Measurements from ENCODE around the gene NUP214.

DNA sequence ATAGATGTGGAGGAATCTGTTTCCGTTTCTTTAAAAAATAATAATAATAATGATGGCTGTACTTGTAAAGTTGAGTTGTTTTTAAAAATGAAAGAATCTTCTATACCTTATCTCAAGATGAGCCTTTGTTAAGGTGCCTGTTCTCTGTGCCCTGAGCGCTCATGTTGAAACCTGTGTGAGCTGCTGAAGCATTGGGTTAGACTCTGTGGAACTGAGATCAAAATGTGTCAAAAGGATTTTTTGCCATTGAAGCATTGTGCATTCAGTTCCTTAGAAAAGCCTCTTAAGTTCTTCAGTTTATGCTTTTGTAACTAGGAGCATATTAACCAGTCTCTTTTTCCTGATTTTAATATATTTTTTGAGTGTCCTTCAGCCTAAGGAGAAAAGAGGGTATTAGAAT, 67.7 kb downstream of the NUP214 start:
- TF ChIP-seq, protein P1, sequence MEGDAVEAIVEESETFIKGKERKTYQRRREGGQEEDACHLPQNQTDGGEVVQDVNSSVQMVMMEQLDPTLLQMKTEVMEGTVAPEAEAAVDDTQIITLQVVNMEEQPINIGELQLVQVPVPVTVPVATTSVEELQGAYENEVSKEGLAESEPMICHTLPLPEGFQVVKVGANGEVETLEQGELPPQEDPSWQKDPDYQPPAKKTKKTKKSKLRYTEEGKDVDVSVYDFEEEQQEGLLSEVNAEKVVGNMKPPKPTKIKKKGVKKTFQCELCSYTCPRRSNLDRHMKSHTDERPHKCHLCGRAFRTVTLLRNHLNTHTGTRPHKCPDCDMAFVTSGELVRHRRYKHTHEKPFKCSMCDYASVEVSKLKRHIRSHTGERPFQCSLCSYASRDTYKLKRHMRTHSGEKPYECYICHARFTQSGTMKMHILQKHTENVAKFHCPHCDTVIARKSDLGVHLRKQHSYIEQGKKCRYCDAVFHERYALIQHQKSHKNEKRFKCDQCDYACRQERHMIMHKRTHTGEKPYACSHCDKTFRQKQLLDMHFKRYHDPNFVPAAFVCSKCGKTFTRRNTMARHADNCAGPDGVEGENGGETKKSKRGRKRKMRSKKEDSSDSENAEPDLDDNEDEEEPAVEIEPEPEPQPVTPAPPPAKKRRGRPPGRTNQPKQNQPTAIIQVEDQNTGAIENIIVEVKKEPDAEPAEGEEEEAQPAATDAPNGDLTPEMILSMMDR (IDR thresholded peaks at IDR 0.05) = no peak
- TF ChIP-seq POLR2AphosphoS5 (IDR thresholded peaks at IDR 0.05) (no peak), POLR2A (IDR thresholded peaks at IDR 0.05) (no peak)

All from prostate gland (tissue), 2 donors.